Fibroblast of mammary gland (primary cell): Measurements from ENCODE around the gene VSIG10L.

Experiments
- DNase-seq: peaks from one replicate; pipeline ENCODE4 v3.0.0-alpha.2; 2010; ENCODE audit warnings: low read depth
- H3K4me3 ChIP-seq: 2 replicates; pipeline ENCODE4 v1.5.1; 2011; ENCODE audit warnings: low read depth, mild to moderate bottlenecking, low read length, moderate library complexity; ENCODE audit not compliant: control insufficient read depth
- TF ChIP-seq, protein P1 (sequence below): conservative IDR thresholded peaks from 2 replicates; pipeline ENCODE4 v1.5.1; 2011; ENCODE audit warnings: low read depth, low read length, inconsistent platforms; ENCODE audit not compliant: control insufficient read depth, insufficient read depth

The VSIG10L gene

DNA sequence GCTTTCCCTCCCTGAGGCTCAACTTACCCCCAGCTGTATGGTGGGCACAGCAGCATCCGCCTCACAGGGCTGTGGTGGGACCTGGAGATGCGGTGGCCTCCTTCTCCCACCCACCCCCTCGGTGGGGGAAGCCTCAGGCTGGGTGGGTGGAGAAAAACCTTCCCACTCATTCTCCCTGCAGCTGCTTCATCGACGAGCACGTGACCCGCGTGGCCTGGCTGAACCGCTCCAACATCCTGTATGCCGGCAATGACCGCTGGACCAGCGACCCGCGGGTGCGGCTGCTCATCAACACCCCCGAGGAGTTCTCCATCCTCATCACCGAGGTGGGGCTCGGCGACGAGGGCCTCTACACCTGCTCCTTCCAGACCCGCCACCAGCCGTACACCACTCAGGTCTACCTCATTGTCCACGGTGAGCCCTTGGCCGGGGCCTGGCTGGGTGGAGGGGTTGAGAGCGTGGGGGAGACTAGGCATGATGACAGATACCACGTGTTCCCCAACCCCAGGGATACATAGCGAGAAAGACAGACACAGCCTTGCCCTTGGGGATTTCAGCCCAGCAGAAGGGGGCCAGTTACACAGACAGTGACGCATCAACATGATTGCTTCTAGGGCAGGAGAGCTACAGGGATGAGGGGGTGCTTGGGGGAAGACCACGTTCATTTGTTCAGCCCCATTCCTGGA lies 18.3 kb downstream of the VSIG10L start:
- no peak overlapping the region for H3K4me3 ChIP-seq
- DNase-seq, result no peak
- TF ChIP-seq, protein P1, sequence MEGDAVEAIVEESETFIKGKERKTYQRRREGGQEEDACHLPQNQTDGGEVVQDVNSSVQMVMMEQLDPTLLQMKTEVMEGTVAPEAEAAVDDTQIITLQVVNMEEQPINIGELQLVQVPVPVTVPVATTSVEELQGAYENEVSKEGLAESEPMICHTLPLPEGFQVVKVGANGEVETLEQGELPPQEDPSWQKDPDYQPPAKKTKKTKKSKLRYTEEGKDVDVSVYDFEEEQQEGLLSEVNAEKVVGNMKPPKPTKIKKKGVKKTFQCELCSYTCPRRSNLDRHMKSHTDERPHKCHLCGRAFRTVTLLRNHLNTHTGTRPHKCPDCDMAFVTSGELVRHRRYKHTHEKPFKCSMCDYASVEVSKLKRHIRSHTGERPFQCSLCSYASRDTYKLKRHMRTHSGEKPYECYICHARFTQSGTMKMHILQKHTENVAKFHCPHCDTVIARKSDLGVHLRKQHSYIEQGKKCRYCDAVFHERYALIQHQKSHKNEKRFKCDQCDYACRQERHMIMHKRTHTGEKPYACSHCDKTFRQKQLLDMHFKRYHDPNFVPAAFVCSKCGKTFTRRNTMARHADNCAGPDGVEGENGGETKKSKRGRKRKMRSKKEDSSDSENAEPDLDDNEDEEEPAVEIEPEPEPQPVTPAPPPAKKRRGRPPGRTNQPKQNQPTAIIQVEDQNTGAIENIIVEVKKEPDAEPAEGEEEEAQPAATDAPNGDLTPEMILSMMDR, result no peak

DNA sequence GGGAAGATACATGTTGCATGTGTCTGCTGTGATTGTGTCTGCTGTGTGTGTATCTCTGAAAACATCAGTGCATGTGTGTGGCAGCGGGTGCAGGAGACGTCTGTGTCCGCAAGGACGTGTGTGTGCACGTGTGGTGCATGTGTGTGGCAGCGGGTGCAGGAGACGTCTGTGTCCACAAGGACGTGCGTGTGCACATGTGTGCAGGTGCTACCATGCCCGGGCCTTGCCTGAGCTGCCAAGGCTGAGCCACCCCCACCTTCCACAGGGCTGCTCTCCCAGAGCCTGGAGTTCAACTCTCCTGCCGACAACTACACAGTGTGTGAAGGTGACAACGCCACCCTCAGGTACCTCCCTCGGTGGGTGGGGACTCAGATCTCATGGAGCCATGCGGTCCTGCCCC lies 20.1 kb downstream of the VSIG10L start:
- H3K4me3 ChIP-seq, result no peak overlapping the region
- TF ChIP-seq, protein P1, result no peak
- no peak for DNase-seq

DNA sequence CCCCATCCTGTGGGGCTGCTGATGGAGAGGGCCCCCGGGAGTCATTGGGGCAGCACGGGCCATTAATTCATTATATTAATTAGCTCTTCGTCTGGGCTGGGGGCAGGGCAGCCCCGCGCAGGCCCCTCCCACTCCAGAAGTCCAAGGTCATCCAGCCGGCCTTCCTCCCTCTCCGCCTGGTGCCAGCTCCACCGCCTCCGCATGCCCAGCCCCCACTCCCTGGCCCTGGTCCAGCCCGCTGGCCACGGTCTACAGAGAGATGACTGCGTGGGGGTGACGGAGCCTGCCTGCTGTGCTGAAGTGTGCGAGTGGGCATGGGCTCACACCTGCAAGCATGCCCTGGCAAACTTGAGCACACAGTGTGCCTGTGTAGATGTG lies 21.7 kb downstream of the VSIG10L start:
- TF ChIP-seq, protein P1, result no peak
- no peak overlapping the region for H3K4me3 ChIP-seq
- no peak for DNase-seq

DNA sequence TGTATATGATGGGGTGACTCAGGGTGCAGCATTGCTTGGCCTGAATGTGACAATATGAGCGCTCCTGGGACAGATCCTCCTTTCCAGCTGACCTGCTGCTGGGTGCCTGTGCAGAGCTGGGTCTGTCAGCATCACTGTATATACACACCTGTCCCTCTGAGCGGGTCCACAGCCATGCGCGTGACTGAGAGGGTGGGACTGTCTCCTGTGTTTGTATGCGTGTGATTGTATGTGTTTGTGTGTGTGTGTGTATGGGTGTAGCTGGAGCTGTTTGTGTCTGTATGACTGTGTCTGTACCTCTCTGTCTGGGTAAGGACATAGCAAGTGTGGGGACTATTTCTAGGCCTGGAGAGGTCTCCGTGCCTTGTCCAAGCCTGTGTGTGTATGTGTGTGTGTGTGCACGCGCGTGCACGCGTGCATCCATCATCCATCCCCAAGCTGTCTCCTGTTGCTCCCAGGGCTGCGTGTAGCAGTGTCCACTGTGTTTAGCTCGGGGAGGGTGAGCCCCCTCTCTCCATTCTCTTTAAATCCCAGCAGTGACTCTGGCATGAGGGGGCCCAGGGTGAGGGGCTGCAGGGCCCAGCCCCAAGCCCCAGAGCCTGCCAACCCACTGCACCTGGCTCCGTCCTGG lies 22.2 kb downstream of the VSIG10L start:
- no peak for DNase-seq
- no peak overlapping the region for H3K4me3 ChIP-seq
- TF ChIP-seq, protein P1, result no peak

DNA sequence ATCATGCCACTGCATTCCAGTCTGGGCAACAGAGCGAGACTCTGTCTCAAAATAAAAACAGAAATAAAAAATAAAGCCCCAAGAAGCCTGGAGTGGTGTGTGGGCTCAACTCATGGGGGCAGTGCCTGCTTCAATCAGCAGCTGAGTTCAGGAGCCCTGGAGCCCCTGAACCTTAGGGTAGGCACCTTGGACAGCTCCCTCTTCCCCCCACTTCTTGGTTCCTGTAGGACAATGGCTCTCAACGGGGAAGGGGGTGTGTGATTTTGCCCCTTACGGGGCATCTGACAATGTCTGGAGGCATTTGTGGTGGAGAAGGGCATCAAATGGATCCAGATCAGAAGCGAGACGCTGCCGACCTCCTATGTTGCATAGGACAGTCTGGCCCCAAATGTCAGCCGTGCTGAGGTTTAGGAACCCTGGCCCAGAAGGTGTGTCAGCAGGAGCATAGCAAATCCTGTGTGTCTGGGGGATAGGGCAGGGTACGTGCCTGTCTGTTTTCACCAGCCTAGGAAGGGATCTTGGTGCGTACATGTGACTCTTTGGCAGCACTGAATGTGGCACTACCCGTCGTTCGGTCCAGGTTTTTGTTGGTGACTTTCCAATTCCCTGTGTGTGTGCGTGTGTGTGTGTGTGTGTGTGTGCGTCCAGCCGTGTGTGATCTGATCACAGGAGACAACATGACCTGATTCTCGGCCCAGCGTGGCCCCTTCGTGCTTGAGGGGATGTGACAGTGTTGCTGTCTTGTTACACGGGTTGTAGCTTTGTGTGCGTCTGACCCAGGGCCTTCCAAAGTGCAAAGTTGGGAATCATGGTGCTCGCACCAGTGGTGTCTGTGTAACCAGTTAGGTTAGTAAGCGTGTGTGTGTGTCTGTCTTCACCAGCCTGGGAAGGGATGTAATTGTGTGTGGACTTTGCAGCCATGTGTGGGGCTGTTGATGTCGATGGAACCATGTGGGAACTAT lies 23.0 kb downstream of the VSIG10L start:
- no peak for DNase-seq
- H3K4me3 ChIP-seq, result no peak overlapping the region
- TF ChIP-seq, protein P1, result no peak

DNA sequence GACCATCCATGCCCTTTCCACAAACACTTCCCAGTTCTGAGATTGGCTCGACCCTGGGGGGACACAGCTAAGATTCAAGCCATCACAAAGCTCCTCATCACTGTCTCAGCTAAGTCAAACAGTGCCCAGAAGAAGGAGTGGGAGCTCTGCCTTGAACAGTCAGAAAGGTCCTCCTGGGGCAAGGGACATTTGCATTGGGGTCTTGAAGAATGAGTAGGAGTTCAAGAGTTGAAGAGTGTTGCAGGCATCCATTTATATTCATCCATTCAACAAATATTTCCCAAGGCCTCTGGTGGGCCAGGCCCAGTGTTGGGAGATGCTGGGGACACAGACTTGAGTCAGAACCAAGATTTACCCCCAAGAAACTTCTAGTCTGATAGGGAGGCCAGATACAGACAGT lies 24.0 kb downstream of the VSIG10L start:
- no peak overlapping the region for H3K4me3 ChIP-seq
- no peak for DNase-seq
- TF ChIP-seq, protein P1, result no peak
